ENCODE measurements around the gene VARS1.

VARS1 gene

DNA sequence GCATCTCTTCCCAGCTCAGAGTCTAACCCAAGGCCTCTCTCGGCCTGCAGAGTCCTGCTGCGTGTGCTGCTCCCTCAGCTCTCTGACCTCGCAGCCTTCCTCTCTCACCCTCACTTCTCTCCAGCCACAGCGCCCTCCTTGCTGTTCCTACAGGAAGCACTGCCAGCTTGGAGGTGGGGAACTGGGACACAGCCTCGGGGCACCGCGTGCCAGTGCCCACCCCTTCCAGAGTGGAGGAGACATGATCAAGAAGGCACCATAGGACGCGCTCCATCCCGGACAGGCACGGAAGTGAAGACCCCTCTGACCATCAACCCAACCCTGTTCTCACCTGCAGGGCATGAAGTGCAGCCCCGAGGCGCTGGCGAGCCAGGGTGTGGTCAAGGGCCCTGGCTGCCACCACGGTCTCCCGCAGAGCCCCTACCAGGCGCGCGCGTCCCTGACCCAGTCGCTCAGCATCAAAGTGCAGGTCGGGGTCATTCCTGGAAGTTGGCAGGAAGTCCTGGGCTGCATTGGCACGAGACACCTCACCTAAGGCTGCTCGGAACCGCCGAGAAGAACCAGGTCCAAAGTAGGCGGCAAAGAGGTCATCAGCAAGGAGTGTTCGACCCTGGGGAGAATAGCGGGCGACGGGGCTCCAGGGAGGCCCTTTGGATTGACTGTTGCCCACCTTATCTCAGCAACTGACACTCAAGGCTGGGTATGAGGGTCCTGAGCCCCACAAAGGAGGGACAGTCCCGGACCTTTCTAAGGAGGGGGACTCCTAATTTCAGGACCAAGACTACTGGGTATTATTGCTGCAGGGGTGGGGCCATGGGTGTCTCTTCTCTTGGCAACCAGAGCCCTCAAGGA lies 19.7 kb downstream of the VARS1 start:
- in situ Hi-C loops (cut with MboI; ENCODE audit: low sequenced_read_pairs), result no loop called here

DNA sequence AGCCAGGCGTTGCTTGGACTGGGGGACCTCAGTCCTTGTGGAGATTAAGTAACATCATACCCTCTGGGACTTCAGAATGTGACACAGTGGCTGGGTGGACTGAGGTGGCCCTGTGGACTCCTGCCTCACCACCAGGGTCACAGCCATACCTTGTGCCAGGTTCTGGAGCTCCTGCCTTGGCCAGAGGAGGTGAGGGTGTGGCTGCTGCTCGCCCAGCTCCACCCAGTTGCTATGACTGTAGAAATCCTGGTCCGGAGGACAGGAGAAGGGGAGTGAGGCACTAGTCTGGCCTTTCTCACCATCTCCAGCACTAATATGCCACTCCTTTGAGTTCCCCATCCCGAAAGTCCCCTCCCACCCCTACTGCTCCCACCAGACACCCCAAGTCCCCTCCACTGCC lies 20.4 kb downstream of the VARS1 start:
- in situ Hi-C loops (cut with MboI; ENCODE audit: low sequenced_read_pairs), result no loop called here

DNA sequence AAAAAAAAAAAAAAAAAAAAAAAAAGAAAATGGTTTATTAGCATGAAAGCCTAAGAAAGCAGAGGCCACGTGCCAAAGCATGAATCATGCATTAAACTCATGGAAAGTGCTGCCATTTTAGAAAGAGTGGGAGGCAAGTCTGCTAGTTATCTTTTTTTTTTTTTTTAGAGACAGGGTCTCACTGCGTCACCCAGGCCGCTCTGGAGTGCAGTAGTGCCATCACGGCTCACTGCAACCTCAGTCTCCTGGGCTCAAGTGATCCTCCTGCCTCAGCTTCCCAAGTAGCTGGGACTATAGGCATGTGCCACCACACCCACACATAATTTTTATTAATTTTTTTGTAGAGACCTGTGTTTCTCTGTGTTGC lies 23.6 kb downstream of the VARS1 start:
- in situ Hi-C loops (cut with MboI; ENCODE audit: low sequenced_read_pairs), result no loop called here

DNA sequence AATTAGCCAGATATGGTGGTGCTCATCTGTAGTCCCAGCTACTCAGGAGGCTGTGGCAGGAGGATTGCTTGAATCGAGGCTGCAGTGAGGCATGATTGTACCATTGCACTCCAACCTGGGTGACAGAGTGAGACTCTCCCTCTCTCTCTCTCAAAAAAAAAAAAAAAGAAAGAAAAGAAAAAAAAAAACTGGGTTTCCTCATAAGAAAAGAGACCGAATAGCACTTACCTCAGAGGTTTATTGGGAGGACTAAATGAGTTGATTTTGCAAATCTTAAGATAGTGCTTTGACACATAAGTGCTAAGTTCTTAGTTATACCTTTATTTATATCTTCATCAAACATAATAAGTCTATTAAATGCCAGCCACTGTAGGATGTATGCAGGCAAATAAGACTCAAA lies 24.7 kb downstream of the VARS1 start:
- in situ Hi-C loops (cut with MboI; ENCODE audit: low sequenced_read_pairs), result no loop called here

DNA sequence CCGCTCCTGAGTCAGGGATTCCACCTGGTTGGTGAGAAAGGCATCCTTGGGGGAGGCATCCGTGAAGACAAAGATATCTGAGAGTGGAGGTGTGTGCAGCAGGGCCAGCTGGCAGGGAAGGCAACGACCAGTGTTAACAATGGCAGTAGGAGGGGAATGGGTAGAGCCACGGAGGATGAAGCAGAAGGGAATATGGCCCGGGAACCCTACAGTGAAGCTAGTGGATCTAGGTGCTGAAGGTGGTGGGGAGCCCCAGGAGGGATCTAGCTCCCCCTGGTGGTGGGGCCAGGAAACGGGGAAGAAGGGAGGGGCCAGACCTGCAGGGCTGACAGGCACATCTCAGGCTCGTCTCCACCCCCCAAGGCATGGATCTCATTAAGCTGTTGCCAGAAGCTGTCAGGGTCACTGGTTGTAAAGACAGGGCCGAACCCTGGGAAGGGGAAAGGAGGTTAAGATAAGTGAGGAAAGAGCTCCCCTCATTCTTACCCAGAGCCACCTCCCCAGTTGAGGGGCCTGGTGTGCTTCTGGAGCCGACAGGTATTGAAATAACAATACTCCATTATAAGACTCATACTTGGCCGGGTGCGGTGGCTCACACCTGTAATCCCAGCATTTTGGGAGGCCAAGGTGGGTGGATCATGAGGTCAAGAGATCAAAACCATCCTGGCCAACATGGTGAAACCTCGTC lies 25.7 kb downstream of the VARS1 start:
- in situ Hi-C loops (cut with MboI; ENCODE audit: low sequenced_read_pairs), result no loop called here

DNA sequence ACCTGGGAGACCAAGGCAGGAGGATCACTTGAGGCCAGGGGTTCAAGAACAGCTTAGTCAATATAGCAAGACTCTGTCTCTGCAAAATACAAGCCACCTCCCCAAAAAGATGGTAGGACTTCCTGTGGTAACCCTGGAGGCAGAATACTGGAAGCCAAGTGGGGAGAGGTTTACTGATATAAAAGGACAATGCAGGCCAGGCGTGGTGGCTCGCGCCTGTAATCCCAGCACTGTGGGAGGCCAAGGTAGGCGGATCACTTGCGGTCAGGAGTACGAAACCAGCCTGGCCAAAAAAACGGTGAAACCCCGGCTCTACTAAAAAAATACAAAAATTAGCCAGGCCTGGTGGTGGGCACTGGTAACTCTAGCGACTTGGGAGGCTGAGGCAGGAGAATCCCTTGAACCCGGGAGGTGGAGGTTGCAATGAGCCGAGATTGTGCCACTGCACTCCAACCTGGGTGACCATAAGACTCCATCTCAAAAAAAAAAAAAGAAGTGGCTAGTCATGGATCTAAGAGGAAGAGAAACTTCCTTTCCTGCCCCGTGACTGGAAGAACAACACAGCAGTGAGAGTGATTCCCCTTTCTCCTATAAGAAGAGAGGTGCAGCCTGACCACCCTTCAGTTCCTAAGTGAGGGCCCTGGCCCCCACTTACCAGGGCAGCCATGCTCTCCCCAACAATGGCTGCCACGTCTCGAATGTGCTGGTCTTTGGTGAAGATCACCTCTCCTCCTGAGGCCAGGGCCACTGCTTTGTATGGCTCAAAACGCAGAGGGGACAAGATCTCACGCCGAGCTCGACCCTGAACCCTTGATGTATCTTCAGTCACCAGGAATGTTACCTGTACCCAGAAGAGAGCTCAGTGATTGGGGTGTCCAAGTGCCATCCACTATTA lies 26.9 kb downstream of the VARS1 start:
- in situ Hi-C loops (cut with MboI; ENCODE audit: low sequenced_read_pairs), result no loop called here

DNA sequence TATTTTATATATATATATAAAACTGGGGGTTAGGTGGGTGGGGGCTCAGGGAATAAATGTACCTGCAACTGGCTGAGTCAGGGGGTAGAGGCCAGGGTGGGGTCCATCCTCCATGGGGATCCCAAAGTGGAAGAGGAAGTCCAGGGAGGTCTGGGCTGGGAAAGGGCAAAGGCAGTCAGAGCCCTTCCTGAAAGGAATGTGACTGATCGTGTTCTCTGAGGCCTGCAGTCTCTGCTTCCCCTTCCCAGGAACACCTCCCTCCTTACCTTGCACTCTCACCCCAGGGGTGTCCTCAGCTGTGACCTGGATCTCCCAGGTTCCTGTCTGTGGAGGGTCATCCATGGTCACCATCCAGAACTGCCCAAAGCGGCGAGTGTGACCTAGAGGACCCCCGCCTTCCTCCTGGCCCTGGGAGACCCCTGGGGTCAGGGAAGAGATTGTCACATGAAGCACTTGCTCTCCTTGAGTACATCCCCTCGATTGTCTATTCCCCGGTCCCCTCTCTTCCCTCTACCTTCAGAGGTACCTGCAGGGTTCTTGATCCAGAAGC lies 28.4 kb downstream of the VARS1 start:
- in situ Hi-C loops (cut with MboI; ENCODE audit: low sequenced_read_pairs), result no loop called here

DNA sequence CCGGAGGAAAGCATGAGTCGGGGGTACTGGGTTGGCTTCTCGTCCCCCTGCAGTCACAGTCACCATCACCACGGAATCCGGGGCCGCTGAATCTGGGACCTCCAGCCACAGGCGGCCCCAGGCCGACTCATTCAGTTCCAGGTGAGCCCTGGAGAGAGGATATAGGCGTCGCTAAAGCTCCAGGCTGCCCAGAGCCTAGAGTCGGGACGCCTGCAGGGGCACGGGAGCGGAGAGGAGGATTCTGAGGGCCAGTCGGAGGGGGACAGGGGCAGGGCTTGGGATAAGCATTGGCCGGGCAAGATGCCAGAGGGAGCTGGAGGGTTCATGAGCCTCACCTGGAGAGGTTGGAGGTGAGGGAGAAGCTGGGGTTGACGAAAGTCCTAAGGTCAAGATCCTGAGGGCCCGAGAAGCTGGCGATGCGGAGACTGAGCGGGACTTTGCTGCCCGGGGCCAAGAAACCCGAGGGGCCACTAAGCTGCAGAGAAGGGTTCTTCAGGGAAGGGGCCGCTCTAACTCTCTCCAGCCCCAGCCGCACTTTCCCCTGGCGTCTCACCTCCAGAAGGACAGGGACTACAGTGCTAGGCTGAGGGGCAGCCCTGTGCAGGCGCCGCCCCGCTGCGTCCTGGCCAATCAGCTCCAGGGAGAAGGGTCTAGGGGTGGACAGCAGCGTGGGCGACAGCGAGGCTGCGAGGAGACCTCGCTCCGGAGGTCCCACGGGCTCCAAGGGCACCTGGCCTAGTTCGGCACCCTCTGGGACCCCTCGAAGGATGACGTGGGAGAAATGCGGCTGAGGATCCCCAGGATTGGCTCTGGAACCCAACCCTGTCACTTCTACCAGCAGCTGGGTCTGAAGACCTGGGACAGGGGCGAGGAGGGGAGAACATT lies 29.4 kb downstream of the VARS1 start:
- in situ Hi-C loops (cut with MboI; ENCODE audit: low sequenced_read_pairs), result no loop called here

DNA sequence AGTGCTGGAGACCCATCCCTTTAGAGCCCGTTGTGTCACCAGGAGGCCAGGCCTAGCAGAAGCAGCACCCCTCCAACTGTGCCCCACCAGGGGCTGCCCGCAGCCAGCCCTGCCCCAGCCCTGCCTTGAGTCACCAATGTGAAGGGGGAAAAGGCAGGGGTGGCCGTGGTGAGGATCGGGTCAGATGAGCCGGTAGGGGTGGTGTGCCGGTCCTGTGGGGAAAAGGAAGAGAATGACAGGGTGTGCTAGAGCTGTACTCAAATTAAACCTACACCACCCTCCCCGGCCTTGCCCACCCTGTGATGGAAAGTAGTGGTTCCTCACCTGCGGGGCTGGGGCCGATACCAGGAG lies 30.0 kb downstream of the VARS1 start:
- in situ Hi-C loops (cut with MboI; ENCODE audit: low sequenced_read_pairs), result no loop called here

DNA sequence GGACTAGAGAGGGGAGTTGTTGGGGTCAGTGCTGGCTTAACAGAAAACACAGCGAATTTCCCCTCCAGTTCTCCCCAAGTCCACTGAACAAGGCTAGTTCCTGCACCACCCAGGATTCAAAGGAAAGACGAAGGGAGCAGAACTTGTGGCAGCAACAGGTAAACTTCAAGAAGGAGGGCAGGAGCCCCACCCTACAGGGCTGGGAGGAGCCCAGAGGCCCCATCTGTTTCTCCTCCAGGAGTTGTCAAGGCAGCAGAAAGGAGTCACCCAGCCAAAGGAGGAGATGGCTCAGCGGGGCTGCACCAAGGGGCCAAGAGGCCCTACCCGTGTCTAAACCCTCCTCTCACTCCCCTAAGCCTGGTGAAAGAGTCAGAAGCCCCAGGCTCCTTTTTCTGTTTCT lies 31.4 kb downstream of the VARS1 start:
- in situ Hi-C loops (cut with MboI; ENCODE audit: low sequenced_read_pairs), result no loop called here

DNA sequence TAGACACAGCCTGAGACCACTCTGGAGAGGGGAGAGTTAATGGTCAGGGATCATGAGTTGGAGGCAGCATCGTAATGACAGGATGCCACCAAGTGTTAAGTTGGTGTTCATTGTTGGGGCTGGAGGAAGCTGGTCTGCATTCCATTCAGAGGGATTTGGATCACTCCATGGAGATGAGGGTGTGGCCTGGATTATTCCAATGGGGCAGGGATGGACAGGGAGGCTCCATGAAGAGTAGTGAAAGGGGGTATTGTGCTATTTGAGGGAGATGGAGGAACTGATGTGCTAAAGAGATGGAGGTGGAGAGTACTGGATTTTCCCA lies 32.0 kb downstream of the VARS1 start:
- in situ Hi-C loops (cut with MboI; ENCODE audit: low sequenced_read_pairs), result no loop called here

DNA sequence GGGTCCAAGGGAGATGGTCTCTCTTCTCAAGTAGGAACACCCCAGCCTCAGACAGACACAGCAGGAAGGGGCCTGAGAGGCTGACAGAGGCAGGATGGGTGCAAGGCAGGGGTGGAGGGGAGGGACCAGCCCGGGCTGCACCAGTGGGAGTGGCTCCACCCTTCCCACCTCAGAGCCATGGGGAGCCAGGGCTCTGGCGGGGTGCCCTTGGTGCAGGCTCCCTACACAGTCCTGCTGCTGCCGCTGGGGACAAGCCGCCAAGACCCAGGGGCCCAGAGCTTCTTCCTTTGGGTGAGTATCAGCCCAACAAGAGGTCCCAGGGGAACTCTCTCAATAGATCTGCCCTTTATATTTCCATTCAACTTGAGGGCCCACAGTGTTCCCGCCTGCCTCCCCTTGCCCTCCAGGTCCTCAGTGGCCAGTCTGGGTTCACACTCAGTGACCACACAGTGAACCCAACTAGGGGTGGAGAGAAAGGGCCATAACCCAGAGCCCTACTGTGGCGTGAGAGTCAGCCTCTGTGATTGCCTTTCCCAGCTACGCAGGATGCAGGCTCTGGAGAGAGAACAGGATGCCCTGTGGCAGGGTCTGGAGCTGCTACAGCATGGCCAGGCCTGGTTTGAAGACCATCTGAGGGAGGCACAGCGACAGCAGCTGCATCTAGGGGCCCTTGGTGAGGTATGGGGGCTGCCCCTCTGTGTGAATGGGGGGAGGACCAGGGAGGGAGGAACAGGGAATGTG lies 32.5 kb downstream of the VARS1 start:
- in situ Hi-C loops (cut with MboI; ENCODE audit: low sequenced_read_pairs), result no loop called here

DNA sequence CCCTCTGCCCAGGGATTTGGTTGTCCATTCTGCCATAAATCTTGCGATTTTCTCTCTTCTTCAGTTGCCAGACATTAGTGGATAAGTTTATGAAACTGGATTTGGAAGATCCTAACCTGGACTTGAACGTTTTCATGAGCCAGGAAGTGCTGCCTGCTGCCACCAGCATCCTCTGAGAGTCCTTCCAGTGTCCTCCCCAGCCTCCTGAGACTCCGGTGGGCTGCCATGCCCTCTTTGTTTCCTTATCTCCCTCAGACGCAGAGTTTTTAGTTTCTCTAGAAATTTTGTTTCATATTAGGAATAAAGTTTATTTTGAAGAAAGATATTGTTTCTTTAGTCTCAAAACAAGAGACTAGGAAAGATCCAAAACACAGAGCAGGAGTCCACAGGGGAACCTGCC lies 33.2 kb downstream of the VARS1 start, which contains the start of gene SAPCD1:
TSS of gene SAPCD1 (plus strand) at position 301 of the 400 bp plus-strand sequence. CDS start 399 bp downstream, outside the sequence.
- in situ Hi-C loops (cut with MboI; ENCODE audit: low sequenced_read_pairs), result no loop called here

DNA sequence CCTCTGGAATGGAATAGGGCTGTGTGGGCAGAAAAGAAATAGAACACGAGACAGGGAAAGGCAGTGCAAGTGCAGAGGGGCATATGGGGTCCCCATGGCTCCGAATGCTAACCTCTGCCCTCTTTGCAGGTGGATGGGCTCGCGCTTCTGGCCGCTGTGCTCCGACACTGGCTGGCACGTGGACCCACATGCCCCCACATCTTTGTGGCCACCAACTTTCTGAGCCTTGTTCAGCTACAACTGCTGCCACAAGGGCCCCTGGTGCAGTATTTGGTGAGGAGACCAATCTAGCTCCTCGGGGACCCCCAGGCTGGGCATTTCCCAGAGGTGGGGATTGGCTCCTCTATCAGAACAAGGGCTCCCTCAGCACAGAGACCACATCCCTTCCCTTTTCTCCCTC lies 34.2 kb downstream of the VARS1 start:
- in situ Hi-C loops (cut with MboI; ENCODE audit: low sequenced_read_pairs), result no loop called here

DNA sequence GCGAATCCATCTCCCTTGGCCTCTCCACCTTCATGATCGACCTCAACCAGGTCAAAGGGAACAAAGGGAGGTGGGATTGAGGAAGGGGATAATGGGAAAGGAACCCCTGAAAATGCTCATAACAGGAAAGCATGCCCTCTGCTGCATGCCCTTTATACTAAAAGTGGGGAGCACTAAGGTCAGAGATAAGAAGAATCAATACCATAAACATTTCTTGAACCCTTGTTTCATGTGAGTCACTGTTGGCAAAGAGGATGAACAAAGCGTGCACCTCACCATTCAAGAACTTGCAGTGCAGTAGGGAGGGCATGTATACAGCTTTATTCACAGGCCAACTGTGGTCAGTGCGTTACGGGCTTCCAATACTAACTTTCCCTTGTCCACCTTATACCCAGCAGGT lies 34.8 kb downstream of the VARS1 start:
- in situ Hi-C loops (cut with MboI; ENCODE audit: low sequenced_read_pairs), result no loop called here

DNA sequence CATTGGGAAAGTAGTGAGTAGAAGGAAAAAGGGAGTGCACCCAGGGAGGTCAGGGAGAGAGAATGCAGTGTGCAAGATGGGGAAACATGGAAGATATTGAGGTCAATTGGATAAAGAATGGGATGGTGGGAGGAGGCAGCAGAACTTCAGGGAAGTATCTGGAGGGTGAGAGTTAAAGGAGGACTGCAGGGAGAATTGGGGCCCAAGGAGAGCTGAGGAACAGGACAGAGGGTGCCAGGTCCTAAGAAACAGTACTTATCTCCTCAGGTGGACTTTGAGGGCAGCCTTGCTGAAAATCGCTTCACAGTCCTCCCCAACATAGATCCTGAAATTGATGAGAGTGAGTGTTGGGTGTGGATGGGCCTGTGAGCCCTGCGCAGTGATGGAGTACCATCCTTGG lies 37.3 kb downstream of the VARS1 start:
- in situ Hi-C loops (cut with MboI; ENCODE audit: low sequenced_read_pairs), result no loop called here

DNA sequence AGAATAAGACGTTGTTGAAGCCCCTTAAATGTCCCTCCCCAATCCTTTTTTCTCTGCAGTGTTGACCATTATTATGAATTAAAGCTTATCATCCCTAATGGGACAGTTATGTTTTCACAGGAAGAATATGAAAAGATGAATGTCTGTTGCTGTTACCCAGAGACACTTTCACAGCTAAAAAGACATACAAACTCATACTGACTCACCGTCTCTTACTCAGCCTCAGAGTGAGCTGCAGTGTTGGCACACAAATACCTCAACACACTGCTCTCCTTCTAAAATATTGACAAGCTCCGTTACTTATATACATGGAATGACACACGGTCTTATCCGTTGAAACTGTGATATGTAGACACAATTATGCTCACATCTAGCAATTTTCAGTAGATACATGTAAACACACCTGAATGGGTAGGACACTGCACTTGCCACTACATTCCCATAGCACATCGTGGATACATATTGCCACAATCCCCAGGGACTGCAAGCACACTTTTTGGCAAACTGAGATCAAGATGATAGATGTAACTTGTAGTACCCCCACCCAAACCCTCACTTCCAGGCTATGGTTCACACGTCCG lies 42.7 kb downstream of the VARS1 start:
- in situ Hi-C loops (cut with MboI; ENCODE audit: low sequenced_read_pairs), result no loop called here

DNA sequence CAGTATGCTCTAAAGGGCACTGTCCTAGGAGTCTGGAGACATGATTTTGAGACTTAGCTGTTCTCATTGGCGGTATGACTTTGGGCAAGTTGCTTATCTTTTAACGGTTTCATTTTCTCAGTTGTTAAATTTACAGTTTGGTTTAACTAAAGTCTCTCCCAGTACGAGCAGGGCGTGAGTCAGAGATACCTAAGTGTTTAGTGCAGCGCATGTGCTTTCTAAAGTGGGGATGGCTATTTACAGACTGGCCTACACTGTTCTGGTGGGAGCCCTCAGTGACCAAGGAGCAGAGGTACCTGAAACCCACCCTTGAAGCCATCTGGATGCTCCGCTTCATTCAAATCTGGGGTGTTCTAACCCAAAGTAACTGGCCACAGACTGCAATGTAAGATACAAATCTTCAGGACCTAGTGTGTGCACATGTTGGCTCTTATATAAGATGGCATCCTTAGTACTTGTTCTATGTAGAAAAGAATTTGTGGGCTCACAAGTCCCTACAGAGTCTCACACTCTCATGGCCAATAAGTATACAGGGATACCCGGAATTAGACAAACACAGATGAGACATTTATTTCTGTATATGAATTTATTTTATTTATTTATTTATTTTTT lies 45.0 kb downstream of the VARS1 start:
- in situ Hi-C loops (cut with MboI; ENCODE audit: low sequenced_read_pairs), result no loop called here

Measured in HL-60/S4 (cell line).